Gastrocnemius medialis (tissue), 4 donors: ENCODE data around the gene SLC16A1. TPM values are rescaled to one million over a fixed set of nuclear protein-coding genes. Genes with fewer than 3 reads are reported as not detected.

Experiments used
- ATAC-seq, 2 donors: fragments of 150-250 bp; one replicate each; pipeline ENCODE4 v1.9.1; 2016
- DNase-seq, 2 donors: peaks; one replicate each; pipeline ENCODE4 v3.0.0-alpha.2; 2019
- H3K27ac ChIP-seq, 4 donors: fragments of 200-600 bp; sonication (generic); 1 replicate in 1 of 4; 2 replicates in 3 of 4; pipeline ENCODE4 v1.5.1; 2016 to 2018; ENCODE audit warnings: mild to moderate bottlenecking in 2 of 4, moderate library complexity in 1 of 4
- H3K27me3 ChIP-seq, 3 donors: fragments of 200-600 bp; sonication (generic) in 2 of 3; 1 replicate in 1 of 3; 2 replicates in 2 of 3; pipeline versions ENCODE4 v1.5.1 to v1.6.0; 2016 to 2019; ENCODE audit warnings: mild to moderate bottlenecking in 1 of 3, moderate library complexity in 1 of 3
- H3K36me3 ChIP-seq, 2 donors: fragments of 200-600 bp; sonication (generic) in 1 of 2; one replicate each; pipeline ENCODE4 v1.5.1; 2017 to 2018
- H3K4me1 ChIP-seq, 2 donors: fragments of 200-600 bp; sonication (generic) in 1 of 2; one replicate each; pipeline ENCODE4 v1.5.1; 2016 to 2017; ENCODE audit warnings: mild to moderate bottlenecking in 2 of 2
- H3K4me3 ChIP-seq, 4 donors: fragments of 200-600 bp; sonication (generic) in 3 of 4; 1 replicate in 1 of 4; 2 replicates in 3 of 4; pipeline ENCODE4 v1.5.1; 2016 to 2019; ENCODE audit warnings: mild to moderate bottlenecking in 2 of 4
- H3K9me3 ChIP-seq, 3 donors: fragments of 200-600 bp; sonication (generic) in 2 of 3; 1 replicate in 1 of 3; 2 replicates in 2 of 3; pipeline ENCODE4 v1.5.1; 2016 to 2019
- POLR2A ChIP-seq, 2 donors: fragments of 450-650 bp; IDR thresholded peaks; one replicate each; pipeline ENCODE4 v1.6.1; 2017; ENCODE audit warnings: antibody characterized with exemption in 2 of 2, mild to moderate bottlenecking in 2 of 2, moderate library complexity in 2 of 2
- in situ Hi-C, 4 donors: fragments of 200-750 bp; cut with MboI; loops; one replicate each; pipeline versions ENCODE4 v1.15.0 to v1.8.0; 2017; ENCODE audit warnings: low sequenced_read_pairs in 4 of 4
- intact Hi-C: fragments of 100-400 bp; cut with DNase I; formaldehyde crosslinking; loops from one replicate; pipeline ENCODE4 v1.15.1; 2023; ENCODE audit warnings: low total_unique reads
- total RNA-seq, 4 donors: library from RNA; depleted of rRNA; stranded (reverse); fragments of >200 nt; gene quantifications; one replicate each; pipeline versions ENCODE4 v1.1.0 to v1.2.3, GENCODE V29; 2016
- TF ChIP-seq, protein P1 (sequence below), 5 experiments: fragments of 450-650 bp in 3 of 5; fragments of 200-600 bp in 2 of 5; sonication (generic) in 2 of 5; IDR thresholded peaks in 4 of 5; conservative IDR thresholded peaks in 1 of 5; 1 replicate in 4 of 5; 2 replicates in 1 of 5; pipeline ENCODE4 v1.5.1; 2016 to 2019; ENCODE audit warnings: antibody characterized with exemption in 5 of 5, mild to moderate bottlenecking in 3 of 5, moderate library complexity in 3 of 5

SLC16A1 gene, protein sequence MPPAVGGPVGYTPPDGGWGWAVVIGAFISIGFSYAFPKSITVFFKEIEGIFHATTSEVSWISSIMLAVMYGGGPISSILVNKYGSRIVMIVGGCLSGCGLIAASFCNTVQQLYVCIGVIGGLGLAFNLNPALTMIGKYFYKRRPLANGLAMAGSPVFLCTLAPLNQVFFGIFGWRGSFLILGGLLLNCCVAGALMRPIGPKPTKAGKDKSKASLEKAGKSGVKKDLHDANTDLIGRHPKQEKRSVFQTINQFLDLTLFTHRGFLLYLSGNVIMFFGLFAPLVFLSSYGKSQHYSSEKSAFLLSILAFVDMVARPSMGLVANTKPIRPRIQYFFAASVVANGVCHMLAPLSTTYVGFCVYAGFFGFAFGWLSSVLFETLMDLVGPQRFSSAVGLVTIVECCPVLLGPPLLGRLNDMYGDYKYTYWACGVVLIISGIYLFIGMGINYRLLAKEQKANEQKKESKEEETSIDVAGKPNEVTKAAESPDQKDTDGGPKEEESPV
- total RNA-seq = 10 to 100 TPM; 26.5 to 41.6 (median 36.2) TPM

DNA sequence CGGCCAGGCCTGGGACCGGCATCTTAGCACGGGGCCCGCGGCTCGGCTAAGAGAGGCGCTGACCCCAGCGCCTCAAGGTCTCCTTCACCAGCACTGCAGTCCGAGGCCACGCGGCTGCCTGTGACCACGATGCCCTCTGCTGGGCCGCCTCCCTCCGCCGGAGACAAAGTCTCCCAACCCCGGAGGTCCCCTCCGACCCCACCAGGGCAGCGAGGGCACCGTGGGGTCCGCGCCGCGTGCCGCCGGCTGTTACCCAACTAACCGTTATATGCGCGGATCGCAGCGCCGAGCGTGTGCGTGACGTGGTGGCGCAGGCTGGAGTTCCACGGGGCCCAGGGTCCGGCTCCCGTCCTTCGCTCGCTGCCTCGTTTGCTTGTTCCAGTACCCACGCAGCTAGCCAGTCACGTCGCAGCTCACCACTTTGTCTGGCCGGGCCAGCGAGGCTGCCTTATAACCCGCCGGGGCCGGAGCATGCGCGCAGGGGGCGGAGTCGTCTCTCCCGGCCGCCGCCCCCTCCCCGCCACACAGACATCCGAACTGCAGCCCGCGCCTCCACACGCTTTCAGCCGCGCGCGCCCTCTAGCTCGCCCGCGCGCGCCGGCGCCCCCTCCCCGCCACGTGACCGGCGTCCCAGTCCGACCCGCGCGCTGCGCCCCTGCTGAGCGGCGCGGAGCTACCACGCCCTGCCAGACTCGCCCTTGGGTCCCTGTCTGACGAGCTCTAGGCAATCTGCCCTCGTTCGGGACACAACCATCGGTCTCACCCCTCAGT, at the start of gene SLC16A1:
TSS of gene SLC16A1 (minus strand) at position 424 of the 771 bp plus-strand sequence. CDS start 26,888 bp downstream, outside the sequence.
- no peaks in the 10 kb centered on the region for H3K27me3 ChIP-seq
- peak within 1 kb of the TSS; percentile 74 to 96 (median 80) for H3K4me3 ChIP-seq
- ATAC-seq (peak; percentile 71 to 75), DNase-seq (peak; percentile 93)
- in situ Hi-C loops = loop anchor here in 1 of 4 donors (5.0 kb wide), 1 partner anchor 36 kb away; no protein-coding TSS in a partner anchor
- peak; percentile 94 to 99 for TF ChIP-seq POLR2A (IDR thresholded peaks at IDR 0.05)
- TF ChIP-seq, protein P1, sequence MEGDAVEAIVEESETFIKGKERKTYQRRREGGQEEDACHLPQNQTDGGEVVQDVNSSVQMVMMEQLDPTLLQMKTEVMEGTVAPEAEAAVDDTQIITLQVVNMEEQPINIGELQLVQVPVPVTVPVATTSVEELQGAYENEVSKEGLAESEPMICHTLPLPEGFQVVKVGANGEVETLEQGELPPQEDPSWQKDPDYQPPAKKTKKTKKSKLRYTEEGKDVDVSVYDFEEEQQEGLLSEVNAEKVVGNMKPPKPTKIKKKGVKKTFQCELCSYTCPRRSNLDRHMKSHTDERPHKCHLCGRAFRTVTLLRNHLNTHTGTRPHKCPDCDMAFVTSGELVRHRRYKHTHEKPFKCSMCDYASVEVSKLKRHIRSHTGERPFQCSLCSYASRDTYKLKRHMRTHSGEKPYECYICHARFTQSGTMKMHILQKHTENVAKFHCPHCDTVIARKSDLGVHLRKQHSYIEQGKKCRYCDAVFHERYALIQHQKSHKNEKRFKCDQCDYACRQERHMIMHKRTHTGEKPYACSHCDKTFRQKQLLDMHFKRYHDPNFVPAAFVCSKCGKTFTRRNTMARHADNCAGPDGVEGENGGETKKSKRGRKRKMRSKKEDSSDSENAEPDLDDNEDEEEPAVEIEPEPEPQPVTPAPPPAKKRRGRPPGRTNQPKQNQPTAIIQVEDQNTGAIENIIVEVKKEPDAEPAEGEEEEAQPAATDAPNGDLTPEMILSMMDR (IDR thresholded peaks at IDR 0.05 in 4 of 5, conservative IDR thresholded peaks at IDR 0.05 in 1 of 5) = peak in 3 of 5 experiments; percentile 29 to 43 (median 34)
- peaks cover 43 to 50% of the 10 kb centered on the region in 2 donors for H3K4me1 ChIP-seq
- intact Hi-C loops = loop anchor here (1.0 to 10.0 kb wide), 8 partner anchors 29 to 1799 kb away; partner anchors contain the start of genes CAPZA1, CSDE1, LRIG2 and PPM1J
- H3K9me3 ChIP-seq = no peaks in the 10 kb centered on the region
- peak within 1 kb of the TSS; percentile 93 to 100 (median 96) for H3K27ac ChIP-seq
- no peaks in the 10 kb centered on the region for H3K36me3 ChIP-seq

DNA sequence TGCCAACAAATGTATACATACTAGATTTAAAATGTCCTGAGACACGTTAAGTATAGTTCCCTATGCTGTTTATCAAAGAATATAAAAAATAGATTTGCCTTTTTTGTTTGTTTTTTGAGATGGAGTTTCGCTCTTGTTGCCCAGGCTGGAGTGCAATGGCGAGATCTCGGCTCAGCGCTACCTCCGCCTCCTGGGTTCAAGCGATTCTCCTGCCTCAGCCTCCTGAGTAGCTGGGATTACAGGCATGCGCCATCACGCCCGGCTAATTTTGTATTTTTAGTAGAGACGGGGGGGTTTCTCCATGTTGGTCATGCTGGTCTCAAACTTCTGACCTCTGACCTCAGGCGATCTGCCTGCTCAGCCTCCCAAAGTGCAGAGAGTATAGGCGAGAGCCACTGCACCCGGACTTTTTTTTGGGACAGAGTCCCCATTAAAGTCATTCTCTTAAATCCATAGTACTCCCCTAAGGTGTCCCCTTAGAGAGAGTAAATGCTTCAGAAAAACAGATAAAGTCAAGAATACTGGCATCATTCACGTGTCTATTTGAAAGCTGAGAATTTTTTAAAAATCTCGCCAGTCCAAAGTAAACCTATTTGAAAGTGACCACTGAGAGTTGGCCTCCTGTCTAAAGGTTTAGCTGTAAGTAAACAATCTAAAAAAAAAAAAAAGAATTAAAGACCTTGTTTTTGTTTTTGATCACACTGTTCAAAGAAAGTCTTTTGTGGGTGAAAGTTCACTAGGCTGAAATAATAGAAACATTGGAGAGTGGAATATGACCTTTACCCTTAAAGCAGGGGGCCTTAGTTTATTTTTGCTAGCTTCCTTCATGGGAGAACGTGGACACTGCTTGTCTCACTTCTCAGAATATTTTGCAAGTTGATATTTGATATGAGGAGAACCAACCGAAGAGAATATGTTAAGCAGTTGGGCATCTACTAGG, 48.0 kb upstream of the SLC16A1 start:
- Histone ChIP-seq H3K4me1 (peaks cover 9 to 24% of the 10 kb centered on the region in 2 donors), H3K36me3 (peaks cover 0 to 11% of the 10 kb centered on the region in 2 donors), H3K4me3 (no peak overlapping the region), H3K9me3 (no peaks in the 10 kb centered on the region), H3K27me3 (no peaks in the 10 kb centered on the region), H3K27ac (peak overlapping the region; percentile 3 to 47 (median 16))
- DNase-seq = no peak
- TF ChIP-seq POLR2A (IDR thresholded peaks at IDR 0.05) = no peak
- TF ChIP-seq, protein P1 (IDR thresholded peaks at IDR 0.05 in 4 of 5, conservative IDR thresholded peaks at IDR 0.05 in 1 of 5) = no peak
- peak in 1 of 2 donors; percentile 66 for ATAC-seq
- in situ Hi-C loops (no loop called here), intact Hi-C loops (no loop called here)

DNA sequence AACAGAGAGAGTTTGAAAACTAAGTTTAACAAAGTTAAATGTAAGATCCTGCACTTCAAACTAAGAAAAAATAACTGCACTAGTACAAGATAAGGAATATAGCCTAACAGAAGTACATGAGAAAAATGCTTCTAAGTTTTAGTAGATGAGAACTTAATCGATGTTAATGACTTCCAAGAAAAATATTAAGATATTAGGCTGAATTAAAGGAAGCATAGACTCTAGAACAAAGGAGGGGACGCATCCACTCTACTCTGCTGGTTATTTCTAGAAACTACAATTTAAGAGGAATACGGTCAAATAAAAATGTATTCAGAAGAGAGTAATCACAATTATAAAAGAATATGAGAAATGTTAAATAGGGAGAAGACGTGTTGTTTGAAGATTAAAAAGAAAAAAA, 46.3 kb upstream of the SLC16A1 start:
- intact Hi-C loops = no loop called here

More for the DNA sequence above, 46.3 kb upstream of the SLC16A1 start:
- in situ Hi-C loops = no loop called here
- Histone ChIP-seq H3K4me3 (no peak overlapping the region), H3K4me1 (peaks cover 24 to 41% of the 10 kb centered on the region in 2 donors), H3K27me3 (no peaks in the 10 kb centered on the region), H3K36me3 (no peaks in the 10 kb centered on the region), H3K9me3 (no peaks in the 10 kb centered on the region), H3K27ac (no peak overlapping the region)
- TF ChIP-seq POLR2A (IDR thresholded peaks at IDR 0.05) = no peak
- TF ChIP-seq, protein P1 (IDR thresholded peaks at IDR 0.05 in 4 of 5, conservative IDR thresholded peaks at IDR 0.05 in 1 of 5) = no peak
- ATAC-seq (no peak), DNase-seq (no peak)
